HL-60 (cell line): ENCODE data around the gene FLOT2.

Source experiments
- DNase-seq, 2 experiments: peaks; one replicate each; pipeline ENCODE4 v3.0.0-alpha.2; 2010 to 2020; ENCODE audit warnings: low read depth in 1 of 2, low spot score in 1 of 2
- H3K27ac ChIP-seq: fragments of 250-450 bp; sonication (Bioruptor Pico); replicated peaks from 2 replicates; pipeline ENCODE4 v1.5.1; 2020; ENCODE audit warnings: mild to moderate bottlenecking, moderate library complexity
- H3K27me3 ChIP-seq: fragments of 250-450 bp; sonication (Bioruptor Pico); 2 replicates; pipeline ENCODE4 v1.5.1; 2021; ENCODE audit warnings: mild to moderate bottlenecking, moderate library complexity; ENCODE audit not compliant: insufficient read depth, poor library complexity, severe bottlenecking
- H3K4me3 ChIP-seq: replicated peaks from 2 replicates; pipeline ENCODE4 v1.5.1; 2011; ENCODE audit warnings: mild to moderate bottlenecking, control low read depth, low read length; ENCODE audit not compliant: insufficient read depth
- GABPA ChIP-seq: IDR thresholded peaks from 2 replicates; pipeline ENCODE4 v1.6.1; 2012; ENCODE audit warnings: low read depth
- POLR2AphosphoS5 ChIP-seq: IDR thresholded peaks from 2 replicates; pipeline ENCODE4 v1.6.1; 2012; ENCODE audit warnings: low read depth
- SPI1 ChIP-seq: IDR thresholded peaks from 2 replicates; pipeline ENCODE4 v1.6.1; 2012; ENCODE audit warnings: low read depth, mild to moderate bottlenecking, borderline replicate concordance
- TF ChIP-seq, protein P1 (sequence below): IDR thresholded peaks from 2 replicates; pipeline ENCODE4 v1.6.1; 2012; ENCODE audit warnings: low read depth; ENCODE audit not compliant: insufficient replicate concordance
- TF ChIP-seq, protein P2 (sequence below): IDR thresholded peaks from one replicate; pipeline ENCODE4 v1.5.1; 2011; ENCODE audit warnings: low read length, control low read depth, inconsistent platforms; ENCODE audit not compliant: insufficient read depth

The FLOT2 gene

DNA sequence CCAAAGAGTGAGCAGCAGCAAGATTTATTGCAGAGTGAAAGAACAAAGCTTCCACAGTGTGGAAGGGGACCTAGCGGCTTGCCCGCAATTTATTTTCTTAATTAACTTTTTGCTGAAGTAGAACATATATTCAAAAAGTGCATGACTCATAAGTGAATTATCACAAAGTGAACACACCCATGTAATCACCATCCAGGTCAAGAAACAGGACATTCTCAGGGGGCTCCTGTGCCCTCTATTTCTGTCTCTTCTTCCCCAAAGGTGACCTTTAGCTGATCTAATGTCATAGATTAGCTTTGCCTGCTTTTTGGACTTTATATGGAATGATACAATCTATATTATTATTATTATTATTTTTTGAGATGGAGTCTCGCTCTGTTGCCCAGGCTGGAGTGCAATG lies 22.8 kb downstream of the FLOT2 start:
- Histone ChIP-seq H3K27ac (no peak overlapping the region), H3K4me3 (no peak overlapping the region), H3K27me3 (no peaks in the 10 kb centered on the region)
- TF ChIP-seq, protein P1, sequence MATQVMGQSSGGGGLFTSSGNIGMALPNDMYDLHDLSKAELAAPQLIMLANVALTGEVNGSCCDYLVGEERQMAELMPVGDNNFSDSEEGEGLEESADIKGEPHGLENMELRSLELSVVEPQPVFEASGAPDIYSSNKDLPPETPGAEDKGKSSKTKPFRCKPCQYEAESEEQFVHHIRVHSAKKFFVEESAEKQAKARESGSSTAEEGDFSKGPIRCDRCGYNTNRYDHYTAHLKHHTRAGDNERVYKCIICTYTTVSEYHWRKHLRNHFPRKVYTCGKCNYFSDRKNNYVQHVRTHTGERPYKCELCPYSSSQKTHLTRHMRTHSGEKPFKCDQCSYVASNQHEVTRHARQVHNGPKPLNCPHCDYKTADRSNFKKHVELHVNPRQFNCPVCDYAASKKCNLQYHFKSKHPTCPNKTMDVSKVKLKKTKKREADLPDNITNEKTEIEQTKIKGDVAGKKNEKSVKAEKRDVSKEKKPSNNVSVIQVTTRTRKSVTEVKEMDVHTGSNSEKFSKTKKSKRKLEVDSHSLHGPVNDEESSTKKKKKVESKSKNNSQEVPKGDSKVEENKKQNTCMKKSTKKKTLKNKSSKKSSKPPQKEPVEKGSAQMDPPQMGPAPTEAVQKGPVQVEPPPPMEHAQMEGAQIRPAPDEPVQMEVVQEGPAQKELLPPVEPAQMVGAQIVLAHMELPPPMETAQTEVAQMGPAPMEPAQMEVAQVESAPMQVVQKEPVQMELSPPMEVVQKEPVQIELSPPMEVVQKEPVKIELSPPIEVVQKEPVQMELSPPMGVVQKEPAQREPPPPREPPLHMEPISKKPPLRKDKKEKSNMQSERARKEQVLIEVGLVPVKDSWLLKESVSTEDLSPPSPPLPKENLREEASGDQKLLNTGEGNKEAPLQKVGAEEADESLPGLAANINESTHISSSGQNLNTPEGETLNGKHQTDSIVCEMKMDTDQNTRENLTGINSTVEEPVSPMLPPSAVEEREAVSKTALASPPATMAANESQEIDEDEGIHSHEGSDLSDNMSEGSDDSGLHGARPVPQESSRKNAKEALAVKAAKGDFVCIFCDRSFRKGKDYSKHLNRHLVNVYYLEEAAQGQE, result no peak
- TF ChIP-seq POLR2AphosphoS5 (no peak), GABPA (no peak), SPI1 (no peak)
- TF ChIP-seq, protein P2, sequence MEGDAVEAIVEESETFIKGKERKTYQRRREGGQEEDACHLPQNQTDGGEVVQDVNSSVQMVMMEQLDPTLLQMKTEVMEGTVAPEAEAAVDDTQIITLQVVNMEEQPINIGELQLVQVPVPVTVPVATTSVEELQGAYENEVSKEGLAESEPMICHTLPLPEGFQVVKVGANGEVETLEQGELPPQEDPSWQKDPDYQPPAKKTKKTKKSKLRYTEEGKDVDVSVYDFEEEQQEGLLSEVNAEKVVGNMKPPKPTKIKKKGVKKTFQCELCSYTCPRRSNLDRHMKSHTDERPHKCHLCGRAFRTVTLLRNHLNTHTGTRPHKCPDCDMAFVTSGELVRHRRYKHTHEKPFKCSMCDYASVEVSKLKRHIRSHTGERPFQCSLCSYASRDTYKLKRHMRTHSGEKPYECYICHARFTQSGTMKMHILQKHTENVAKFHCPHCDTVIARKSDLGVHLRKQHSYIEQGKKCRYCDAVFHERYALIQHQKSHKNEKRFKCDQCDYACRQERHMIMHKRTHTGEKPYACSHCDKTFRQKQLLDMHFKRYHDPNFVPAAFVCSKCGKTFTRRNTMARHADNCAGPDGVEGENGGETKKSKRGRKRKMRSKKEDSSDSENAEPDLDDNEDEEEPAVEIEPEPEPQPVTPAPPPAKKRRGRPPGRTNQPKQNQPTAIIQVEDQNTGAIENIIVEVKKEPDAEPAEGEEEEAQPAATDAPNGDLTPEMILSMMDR, result no peak
- no peak for DNase-seq

DNA sequence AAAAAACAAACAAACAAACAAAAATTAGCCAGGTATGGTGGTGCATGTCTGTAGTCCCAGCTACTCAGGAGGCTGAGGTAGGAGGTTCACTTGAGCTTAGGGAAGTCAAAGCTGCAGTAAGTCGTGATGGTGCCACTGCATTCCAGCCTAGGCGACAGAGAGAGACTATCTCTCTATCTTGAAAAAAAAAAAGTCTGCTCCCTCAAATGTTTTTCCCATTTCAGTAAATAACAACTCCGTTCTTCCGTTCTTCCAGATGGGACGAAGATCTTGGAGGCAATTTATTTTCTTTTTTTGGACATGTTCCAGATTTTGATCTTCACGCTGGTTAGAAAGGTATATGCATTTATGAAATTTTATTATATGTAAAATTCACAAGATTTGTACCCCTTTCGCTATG lies 23.7 kb downstream of the FLOT2 start:
- TF ChIP-seq POLR2AphosphoS5 (no peak), GABPA (no peak), SPI1 (no peak)
- TF ChIP-seq, protein P1, result no peak
- TF ChIP-seq, protein P2, result no peak
- H3K27ac ChIP-seq, result no peak overlapping the region
- H3K27me3 ChIP-seq, result no peaks in the 10 kb centered on the region
- no peak overlapping the region for H3K4me3 ChIP-seq
- DNase-seq, result no peak

DNA sequence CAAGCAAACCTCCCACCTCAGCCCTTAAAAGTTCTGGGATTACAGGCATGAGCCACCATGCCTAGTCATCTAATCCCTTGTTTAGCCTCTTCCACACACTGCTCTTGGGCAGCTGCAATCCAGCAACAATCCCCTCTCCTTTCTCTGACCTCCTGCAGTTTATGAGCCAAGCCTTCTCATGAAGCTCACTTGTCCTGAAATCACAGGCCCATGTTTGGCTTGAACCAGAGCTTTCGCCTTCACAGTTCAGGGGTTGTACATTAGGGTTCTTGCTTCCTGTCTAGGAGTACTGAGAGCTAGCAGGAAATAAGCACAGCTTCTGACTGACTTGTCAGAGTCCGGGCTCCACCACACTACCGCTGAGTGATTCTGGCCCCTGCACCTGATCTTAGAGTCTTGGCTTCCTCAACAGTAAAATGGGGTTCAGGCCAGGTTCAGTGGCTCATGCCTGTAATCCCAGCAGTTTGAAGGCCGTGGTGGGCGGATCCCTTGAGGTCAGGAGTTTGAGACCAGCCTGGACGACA lies 26.4 kb downstream of the FLOT2 start:
- no peak for TF ChIP-seq SPI1
- no peak for TF ChIP-seq GABPA
- TF ChIP-seq, protein P1, result no peak
- TF ChIP-seq, protein P2, result no peak
- TF ChIP-seq POLR2AphosphoS5, result no peak
- no peak overlapping the region for H3K4me3 ChIP-seq
- no peak for DNase-seq
- H3K27ac ChIP-seq, result no peak overlapping the region
- H3K27me3 ChIP-seq, result no peaks in the 10 kb centered on the region
